Stimulated activated CD8-positive, alpha-beta memory T cell treated with anti-CD3 and anti-CD28 coated beads, Interleukin-7, amount 100 ng/mL, for 1 hour (primary cell): ENCODE results near the gene SH3PXD2B.
"Not testable (repeated sequence)": the region's sequence is repeated elsewhere in the genome, so short reads cannot be mapped to it uniquely, and the experiment has no call there.

ENCODE experiments used
- DNase-seq, 2 donors: peaks; one replicate each; pipeline ENCODE4 v3.0.0-alpha.2; 2020; ENCODE audit warnings: low read depth in 2 of 2

SH3PXD2B gene

DNA sequence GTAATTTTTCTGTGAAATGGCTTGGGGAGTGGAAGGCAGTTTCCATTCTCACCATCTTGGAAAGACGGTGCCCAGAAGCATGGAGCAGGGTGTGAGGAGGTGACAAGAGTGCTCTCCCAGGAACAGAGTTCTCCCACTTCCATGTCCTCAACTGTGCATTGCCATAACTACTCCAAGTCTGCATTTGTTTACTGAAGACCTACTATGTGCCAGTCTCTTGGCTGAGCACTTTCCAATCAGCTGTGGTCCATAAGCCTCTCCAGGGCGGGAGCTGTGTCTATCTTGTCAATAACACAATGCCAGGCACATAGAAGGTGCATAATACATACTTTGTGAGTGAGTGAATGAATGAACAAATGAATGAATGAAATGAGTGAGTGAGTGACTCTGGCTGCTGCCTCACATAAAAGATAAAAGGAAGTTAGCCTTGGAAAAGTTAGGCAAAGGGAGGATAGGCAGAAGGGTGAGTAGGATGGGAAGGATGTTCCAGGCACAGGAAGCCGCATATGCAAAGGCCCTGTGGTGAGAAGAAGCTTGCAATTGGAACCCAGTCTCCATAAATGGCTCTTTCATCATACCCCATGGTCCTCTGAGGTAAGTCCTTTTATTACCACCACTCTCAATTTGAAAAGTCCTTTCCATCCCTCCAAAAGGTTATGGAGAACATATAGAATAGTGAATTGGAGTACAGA is 31.3 kb upstream of the SH3PXD2B start:
- DNase-seq = no peak

DNA sequence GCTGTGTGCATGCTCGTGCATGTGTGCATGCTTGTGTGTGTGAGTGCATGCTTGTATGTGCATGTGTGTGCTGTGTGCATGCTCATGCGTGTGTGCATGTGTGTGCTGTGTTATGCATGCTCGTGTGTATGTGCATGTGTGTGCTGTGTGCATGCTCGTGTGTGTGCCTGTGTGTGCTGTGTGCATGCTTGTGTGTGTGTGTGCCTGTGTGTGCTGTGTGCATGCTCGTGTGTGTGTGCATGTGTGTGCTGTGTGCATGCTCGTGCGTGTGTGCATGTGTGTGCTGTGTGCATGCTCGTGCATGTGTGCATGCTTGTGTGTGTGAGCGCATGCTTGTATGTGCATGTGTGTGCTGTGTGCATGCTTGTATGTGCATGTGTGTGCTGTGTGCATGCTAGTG is 30.3 kb upstream of the SH3PXD2B start:
- no peak for DNase-seq

DNA sequence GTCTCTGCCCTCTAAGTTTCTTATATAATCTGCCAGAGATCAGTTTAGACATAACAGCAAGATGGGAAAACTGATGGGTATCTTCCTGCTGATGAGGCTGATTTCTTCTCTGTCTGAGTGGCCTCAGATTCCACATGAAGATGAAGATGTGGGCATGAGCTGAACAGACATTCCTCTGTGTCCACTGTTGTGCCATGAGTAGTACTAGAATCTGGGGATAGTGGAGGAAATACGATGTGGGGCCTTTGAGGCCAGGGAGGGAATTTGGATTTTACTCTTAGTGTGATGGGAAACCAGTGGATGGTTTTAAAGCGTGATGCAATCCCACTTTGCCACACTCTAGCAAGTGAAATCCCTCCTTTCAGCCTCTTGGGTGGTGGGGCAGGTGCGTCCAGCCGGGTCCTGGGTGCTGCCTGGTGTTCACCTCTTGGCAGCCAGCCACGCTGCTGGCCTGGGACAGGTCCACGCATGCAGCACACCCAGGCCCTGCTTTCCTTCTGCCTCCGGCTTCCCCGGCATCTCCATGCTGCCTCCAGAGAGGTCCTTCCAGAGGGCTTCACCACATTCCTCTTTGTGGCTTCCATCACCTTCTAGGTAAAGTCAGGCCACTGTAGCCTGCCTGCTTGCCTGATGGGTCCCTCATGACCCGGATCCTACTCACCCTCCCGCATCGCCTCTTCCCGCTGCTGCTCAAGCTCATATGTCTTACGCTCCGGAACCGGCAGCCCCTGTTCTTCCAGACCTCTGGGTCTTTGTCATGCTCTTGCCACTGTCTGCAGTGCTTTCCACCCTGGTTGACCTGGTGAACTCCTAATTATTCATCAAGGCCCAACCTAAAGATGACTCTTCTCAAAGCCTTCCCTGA is 28.1 kb upstream of the SH3PXD2B start:
- no peak for DNase-seq

DNA sequence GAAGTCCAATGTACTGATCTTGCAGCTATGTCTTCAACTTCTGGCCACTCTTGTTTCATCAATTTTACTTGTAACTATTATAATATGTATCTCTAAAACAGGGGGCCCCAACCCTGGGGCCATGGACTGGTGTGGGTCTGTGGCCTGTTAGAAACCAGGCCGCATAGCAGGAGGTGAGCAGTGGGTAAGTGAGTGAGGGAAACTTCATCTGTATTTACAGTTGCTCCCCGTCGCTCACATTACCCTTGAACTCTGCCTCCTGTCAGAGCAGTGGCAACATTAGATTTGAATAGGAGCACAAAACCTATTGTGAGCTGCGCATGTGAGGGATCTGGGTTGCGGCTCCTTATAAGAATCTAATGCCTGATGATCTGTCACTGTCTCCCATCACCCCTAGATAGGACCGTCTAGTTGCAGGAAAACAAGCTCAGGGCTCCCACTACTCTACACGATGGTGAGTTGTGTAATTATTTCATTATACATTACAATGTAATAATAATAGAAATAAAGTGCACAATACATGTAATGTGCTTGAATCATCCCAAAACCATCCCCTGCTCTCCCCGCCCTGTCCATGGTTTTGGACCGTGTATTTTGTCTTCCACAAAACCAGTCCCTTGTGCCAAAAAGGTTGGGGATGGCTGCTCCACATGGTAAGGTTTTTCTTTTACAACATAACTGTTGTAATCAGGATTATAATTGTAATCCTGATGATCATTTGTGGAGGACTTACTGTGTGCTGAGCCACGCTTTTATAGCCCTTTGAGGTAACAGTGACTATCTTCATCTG is 26.9 kb upstream of the SH3PXD2B start:
- DNase-seq = no peak

DNA sequence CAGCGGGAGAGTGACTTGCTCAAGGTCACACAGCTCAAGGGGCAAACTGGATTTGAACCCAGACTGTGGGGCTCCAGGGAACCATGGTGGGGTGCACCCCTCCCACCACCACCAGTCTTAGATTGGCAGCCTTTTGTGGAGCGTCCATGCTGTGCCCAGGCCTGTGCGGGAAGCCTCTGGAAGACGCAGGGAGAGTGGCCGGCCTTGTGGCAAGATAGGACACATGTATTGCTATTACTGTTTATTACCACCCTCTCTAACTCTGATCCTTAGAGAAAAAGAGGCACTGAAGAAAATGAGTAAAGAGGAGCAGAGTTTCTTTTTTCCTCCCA is 25.4 kb upstream of the SH3PXD2B start:
- DNase-seq = no peak

DNA sequence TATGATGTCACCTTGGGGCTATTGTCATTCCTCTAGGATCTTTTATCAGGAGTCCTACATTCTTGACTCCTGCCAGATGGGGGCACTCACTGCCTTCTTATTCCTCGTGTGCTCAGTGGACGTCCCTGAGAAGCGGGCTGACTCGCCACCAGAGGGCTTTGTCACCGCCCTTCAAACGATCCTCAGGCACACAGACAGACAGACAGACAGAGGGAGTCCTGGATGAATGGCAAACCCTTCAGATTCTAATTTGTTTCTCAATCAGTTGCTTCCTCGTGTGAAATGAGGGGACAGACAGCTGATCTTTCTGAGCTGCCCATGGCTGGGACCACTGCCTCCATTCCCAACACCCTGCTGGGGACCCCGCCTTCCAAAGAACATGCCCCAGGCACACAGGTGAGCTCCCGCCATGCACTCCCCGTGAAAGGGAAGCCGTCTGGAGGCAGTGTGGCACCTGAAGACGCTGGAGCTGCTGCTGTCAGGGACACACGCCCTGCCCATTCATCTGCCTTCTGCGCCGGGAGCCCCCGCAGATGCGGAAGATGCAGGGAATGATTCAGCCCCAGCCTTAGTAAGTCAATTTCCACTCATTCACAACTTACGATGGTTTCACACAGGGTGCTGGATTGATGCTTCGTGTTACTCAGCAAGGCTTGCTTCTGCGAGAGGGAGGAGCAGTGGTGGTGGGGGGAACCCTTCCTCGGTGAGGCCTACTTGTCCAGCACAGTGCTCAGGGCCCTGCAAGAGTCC is 24.9 kb upstream of the SH3PXD2B start:
- no peak for DNase-seq

DNA sequence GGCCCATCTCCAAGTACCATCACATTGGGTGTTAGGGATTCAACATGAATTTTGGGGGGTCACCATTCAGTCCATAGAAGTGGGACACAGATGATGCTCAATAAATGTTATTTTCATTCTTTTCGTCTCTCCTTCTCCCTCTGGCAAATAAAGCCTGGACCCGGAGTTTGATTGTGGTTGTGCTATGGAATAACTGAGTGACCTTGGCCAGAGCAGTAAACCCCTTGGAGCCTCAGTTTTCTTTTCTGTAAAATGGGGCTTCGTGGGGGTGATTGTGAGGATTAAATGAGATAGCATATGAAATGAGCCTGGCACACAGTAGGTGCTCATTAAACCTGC is 24.3 kb upstream of the SH3PXD2B start:
- DNase-seq = not testable (repeated sequence)

DNA sequence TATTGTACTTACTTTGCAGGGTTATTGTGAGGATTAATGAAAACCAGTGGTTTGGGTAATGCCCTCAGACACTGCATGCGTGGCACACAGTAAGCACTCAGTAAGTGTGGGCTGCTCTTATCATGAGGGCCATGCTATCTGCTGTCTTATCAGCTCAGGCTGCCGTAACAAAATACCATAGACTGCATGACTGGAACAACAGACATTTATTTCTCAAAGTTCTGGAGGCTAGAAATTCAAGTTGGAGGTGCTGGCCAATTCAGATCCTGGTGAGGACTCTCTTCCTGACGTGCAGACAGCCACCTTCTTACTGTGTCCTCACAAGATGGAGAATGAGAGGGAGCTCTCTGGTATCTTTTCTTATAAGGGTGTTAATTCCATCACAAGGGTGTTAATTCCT is 23.9 kb upstream of the SH3PXD2B start:
- no peak for DNase-seq

DNA sequence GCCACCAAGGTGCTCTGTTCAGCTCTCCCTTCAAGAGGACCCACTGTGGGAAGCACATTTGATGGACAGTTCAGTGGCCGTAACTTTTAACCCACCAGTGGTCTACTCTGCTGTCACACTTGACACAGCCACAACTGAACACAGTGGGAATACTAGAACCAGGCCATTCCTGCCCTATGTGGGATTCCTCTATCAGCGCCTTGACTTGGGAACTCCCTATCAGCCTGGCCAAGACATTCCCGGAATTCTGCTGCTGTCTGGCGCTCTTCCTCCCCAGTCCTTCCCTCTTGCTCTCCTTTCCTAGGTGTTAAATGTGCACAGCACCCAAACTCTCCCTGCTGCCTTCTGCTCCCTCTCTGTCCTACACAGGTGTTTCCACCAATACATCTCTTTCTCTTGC is 23.1 kb upstream of the SH3PXD2B start:
- no peak for DNase-seq

DNA sequence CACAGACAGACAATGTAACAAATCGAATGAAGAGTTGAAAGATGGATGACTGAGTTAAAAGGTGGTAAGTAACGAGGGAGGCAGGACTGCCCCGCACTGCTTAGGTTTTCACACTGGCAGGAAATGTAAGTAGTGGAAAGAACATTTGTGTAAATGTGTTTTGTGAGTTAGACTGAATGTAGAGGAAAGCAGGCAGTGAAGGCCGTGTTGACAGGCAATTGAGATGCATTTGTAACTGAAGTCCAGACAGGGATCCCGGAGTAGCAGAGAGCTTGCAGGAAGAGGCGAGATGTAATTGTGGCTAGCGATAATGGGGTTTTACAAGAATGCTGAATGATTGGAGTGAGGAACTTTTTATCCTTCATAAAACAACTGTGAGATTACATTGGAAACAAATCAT is 20.0 kb upstream of the SH3PXD2B start:
- DNase-seq = no peak

DNA sequence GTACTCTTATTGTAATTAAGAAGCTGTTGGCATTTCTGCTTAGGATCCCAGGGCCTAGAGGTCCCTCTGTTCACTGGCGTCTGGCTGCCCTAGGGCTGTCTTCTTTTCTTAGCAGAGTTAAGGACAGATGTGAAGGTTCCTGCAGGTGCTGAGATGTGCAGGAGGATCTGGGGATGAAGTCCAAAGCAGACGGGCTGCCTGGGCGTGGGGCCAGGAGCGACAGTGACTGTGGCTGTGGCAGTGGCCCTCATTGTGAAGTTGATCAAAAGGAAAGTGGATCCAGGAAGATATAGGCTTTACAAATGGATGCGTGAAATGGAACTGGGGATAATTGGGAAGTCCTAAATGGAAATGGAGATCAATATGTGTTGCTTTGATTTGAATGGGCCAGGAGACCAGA is 19.1 kb upstream of the SH3PXD2B start:
- no peak for DNase-seq

DNA sequence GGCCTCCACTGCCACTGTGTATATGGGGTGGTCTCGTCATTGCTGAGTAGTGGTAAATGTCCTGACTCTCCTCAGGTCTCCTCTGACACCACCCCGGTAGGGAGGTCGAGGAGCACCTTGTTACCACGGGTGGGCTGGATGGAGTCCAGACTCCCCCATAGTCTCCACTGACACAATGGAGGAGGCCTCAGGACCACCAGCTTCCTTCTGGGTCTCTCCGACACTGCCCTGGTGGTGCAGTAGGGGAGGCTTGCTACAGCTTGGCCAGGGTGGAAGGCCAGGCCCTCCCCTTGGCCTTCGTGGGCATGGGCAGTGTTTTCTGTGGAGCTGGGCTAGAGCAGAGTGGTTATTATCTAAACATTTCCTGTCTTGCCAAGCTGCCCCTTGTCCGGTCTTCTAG is 15.4 kb upstream of the SH3PXD2B start:
- DNase-seq = no peak

DNA sequence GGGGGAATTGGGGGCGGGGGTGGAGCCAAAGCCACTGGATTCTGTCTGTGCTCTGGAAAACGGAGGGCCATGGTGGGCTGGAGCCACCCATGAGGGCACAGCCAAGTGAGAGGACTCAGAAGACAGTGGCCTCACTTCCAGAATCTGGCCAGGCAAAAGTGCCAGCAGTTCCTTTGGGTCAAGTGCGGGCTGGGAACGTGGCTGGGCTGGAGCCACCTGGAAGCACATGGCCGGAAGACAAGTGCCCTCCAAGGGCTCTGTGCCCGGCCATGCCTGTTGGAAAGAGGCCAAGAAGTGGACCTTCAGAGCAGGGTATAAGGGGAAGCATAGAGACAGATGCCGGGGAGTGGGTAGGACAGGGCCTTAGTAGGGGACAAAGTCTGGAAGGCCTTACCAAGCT is 11.7 kb upstream of the SH3PXD2B start:
- no peak for DNase-seq

DNA sequence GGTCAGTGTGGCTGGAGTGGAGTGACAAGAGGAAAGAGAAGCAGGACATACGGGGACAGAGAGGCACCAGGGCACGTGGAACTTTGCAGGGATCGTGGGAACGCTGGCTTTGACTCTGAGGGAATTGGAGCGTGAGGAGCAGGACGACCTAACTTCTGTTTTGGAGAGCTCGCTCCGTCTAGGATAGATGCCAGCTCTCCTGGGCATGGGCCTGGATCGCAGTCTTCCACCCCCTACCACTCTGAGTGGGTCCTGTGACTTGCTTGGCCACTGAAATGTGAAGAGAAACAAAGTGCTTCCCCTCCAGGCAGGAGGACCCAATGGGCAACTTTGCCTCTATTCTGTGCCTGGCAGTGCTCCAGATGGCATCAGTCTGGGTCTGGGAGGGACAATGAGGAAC is 8.7 kb upstream of the SH3PXD2B start:
- DNase-seq = no peak

DNA sequence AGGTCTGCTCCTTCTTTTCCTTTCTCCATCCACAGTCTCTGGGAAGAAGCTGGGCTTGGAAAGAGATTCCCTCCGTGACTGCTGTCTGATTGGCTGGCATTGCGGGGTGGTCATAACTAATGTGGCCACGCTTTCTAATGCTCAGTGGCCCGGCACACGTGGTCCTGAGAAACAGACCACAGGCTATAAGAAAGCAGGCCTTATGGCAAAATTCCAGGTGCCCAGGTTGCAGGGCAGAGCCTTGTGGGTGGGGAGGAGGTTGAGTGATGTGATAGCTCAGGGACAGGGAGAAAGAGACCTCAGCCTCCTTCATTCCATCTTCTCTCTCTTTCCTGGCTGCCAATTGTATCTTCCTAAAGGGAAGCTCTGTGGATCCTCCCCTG is 5.4 kb upstream of the SH3PXD2B start:
- DNase-seq = no peak

DNA sequence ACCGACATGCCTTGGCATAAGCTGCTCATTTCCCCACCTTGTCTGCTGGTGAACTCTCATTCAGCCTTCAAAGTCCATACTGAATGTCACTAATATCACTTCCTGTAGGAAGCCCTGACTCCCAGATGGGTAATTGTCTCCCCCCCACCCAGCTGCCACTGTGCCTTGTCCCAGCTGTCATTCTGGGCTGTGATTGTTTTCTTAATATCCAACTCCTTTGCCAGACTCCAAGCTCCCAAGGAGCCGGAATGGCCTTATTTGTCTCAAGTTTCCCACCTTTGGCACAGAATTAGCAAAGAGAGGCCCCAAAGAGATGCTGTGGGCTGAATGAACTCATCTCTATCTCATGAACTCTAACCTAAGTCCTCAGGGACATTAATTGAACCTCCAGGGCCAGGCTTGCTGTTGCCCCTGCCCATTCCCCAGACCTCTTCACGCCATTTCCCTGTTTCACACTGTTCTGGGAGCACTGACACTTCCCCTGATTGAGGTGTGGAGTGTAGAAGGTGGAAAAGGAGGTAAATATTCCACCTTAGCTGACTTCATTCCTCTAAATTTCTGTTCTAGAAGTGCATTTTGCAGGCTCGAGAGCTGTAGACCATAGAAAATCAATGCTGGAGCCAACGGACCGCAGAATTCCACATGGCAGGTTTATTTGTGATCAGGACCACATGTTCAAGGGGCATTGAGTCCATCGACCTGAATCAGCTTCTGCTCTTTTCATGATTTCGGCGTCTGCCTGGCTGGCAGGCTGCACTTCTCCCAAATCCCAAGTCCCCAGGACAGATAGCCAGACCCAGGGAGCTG is 4.9 kb upstream of the SH3PXD2B start:
- DNase-seq = no peak

DNA sequence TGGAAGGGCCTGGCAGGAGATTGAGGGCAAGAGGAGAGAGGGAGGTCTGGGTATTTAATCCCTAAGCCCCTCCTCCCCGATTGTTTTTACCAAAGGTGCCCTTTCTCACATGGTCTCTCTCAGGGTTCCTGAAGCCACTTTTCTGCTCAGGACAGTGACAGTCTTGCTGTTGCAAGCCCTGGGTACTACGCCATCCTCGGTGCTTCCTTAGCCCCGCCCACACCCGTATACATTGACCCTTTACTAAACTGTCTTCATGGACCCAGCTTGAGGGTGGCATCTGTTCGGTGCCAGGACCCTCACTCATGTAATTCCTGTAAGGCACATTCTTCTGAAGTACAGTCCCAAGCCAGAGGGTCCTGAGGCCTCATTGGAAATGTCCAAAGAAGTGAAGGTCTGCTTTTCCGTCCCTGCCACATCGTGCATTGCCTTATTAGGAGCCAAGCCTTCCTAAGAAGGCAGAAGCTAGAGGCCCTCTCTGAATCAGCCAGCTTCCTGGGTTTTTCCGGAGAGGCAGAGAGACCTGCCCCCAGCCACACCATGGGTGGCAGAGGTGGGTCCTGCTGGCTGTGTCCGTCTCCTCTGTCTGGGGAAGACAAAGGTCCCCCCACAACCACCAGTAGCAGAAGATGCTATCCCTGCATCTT is 1.9 kb upstream of the SH3PXD2B start:
- DNase-seq = no peak

DNA sequence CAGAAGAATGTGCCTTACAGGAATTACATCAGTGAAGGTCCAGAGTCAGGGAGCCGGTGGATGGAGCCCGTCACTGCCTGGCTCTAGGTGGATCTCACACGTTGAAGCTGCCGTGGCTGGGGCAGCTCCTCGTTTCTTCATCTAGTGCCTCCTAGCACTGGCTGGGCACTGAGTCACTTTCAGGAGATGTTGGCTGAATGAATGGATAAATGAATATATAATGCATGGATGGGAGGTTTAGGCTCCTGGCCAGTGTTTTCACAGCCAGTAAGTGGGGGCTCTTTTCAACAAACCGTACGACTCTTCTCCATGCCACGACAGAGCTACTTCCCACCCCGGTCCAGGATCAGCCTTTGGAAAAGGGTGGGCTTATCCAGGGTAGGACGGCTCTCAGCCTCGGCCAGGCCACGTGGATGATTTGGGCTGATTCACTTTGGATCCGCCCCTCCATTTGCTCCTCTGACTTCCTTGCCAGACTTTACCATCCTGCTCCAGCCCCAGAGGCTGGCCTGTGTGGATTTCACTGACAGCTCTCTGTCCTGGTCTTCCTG is 1.3 kb upstream of the SH3PXD2B start:
- no peak for DNase-seq

DNA sequence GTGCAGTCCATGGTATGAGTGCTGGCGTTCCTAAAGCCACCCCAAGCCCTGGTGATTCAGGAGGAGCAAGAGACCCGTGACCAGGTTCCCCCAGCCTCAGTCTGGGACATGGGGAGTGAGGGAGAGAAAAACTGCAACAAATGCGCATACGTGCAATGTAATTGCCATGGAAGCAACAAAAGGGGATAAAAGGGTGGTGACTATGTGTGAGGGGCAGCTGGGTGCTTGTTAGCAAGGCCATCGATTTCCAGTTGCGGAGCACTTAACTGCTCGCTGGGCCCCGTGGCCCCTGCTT is 709 bp upstream of the SH3PXD2B start:
- no peak for DNase-seq

DNA sequence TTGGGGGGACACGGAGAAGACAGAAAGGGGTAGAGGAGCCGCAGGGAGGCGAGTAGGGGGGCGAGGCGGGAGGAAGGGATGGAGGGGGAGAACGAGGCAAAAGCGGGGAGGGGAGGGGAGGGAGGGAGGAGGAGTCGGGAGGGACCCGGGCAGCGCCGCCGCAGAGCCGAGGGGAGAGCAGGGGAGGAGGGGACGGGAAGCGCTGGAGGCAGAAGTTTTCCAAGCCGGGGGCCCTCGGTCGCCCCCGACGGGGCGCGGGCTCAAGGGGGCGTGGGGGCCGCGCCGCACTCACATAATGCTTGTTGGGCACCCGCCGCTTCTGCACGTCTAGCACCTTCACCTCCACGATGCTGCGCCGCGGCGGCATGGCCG is 353 bp downstream of the SH3PXD2B start:
- no peak for DNase-seq
